GM18951 (cell line): ENCODE measurements around the gene MLEC.
A peak's percentile ranks its signal among the peaks of the same experiment; 100 is the strongest.

Experiments
- POLR2A ChIP-seq: IDR thresholded peaks from 4 replicates; pipeline ENCODE4 v1.6.1; 2011; ENCODE audit warnings: mild to moderate bottlenecking; ENCODE audit not compliant: insufficient read length, insufficient read depth; ENCODE audit errors: extremely low read depth
- in situ Hi-C: fragments of 300-500 bp; cut with MboI; formaldehyde crosslinking; loops from one replicate; pipeline ENCODE4 v1.12.0; 2022; ENCODE audit warnings: low sequenced_read_pairs, mixed read lengths, inconsistent platforms; ENCODE audit not compliant: unreplicated experiment

Gene MLEC, protein sequence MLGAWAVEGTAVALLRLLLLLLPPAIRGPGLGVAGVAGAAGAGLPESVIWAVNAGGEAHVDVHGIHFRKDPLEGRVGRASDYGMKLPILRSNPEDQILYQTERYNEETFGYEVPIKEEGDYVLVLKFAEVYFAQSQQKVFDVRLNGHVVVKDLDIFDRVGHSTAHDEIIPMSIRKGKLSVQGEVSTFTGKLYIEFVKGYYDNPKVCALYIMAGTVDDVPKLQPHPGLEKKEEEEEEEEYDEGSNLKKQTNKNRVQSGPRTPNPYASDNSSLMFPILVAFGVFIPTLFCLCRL

DNA sequence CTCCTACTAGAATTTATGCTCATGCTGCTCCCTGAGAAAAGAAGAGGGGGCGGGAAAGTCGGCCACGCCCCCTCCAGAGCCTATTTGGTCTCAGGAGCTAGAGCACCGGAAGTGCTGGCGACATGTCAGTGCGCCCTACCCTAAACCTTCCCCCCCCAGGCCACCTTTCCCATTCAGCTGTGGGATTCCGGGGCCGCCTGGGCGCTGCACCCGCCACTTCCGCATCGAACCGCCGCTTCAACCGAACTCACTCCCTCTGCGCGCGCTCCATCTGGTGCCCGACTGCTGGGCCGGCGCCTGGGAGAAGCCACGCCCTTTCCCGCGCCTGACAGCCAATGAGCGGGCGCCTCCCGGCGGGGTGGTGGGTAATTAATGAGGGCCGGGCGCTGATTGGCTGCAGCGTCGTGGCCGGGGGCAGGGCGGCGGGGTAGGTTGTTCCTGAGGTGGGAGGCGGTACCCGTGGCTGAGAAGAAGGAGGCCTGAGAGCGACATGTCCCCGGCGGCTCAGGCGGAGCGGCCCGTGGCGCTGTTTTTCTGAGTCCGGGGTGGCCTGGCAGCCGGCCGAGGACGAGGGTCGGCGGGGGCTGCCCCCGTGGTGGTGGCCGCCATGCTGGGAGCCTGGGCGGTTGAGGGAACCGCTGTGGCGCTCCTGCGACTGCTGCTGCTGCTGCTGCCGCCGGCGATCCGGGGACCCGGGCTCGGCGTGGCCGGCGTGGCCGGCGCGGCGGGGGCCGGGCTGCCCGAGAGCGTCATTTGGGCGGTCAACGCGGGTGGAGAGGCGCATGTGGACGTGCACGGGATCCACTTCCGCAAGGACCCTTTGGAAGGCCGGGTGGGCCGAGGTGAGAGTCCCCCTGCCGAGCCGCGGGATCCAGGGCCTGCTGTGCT is at the start of gene MLEC:
Gene MLEC (plus strand): TSS at position 460 of the 888 bp plus-strand sequence. CDS start 148 bp downstream, at position 608.
- in situ Hi-C loops = no loop called here

DNA sequence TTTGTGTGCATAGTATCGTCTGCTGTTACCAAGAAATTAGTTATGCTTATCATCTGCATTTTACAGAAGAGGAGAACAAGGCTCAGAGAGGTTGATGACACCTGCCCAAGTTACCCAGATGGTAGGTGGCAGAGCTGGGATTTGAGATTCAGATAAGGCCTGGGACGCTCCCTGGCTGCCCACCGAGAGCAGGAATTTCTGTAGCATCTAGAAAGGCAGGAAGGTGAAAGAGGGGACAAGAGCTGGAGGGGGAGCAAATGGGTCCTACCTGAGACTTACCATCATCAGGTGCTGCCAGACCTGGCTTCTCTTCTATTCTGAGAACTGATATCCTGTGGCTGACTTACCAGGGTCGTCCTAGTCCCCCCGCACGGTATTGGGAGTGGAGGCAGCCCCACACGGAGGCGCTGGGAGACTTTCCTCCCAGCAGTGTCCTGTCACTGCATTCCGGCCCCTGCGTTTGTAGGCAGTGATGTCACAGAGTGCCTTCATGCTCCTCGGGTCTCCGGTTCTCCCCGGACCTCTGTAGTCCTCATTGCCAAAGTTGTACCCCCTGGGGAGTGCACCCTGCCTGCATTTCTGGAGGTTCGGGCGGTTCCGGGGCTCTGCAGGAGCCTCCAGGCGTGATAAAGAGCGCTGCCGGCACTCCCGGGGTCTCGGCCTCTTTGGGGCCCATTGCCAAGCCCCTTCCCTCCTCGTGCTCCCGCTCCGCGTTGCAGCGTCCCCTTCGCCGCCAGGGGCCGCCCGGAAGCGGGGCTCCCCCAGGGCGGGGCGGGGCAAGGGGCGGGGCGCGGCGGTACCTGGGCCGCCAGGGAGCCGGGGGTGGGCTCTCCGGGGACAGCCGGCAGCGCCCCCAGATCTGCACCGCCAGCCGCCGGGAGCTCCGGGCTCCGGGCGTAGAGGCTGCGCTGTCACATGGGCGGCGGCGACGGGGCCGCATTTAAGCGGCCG is 46.9 kb upstream of the MLEC start, which contains the start of gene CABP1:
Gene CABP1 (plus strand): TSS at position 856 of the 951 bp plus-strand sequence. CDS start 60 bp downstream, at position 916.
- in situ Hi-C loops = loop anchor here (10.0 kb wide), 1 partner anchor 75 kb away; the partner anchor contains the start of gene UNC119B

More for the DNA sequence above, at the start of gene MLEC:
- TF ChIP-seq POLR2A = peak; percentile 88

GRCh38 chr12:120640861-120641833 is 45.8 kb upstream of the MLEC start:
- in situ Hi-C loops = loop anchor here (10.0 kb wide), 1 partner anchor 74 kb away; the partner anchor contains the start of gene UNC119B
- no peak for TF ChIP-seq POLR2A

More for the DNA sequence above, 46.9 kb upstream of the MLEC start, which contains the start of gene CABP1:
- TF ChIP-seq POLR2A = no peak

DNA sequence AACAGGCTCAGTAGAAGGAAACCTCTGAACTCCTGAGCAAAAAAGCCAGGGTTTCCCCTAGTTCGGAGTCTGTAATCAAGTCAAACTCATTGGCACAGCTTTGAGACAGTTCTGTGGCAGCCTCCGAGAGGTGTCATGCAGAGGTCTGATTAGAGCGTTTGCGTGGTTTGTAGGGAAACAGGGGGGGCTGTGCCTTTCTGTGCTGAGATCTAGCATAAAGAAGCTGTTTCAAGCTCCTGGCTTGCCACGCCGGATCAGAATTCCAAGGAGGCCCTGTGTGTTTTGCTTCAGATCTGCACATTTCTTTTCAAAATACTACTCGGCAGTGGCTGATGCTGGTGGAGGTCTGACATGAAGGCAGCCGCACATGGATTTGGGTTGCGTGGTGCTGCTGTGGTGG is 44.8 kb upstream of the MLEC start:
- in situ Hi-C loops = loop anchor here (10.0 kb wide), 1 partner anchor 73 kb away; the partner anchor contains the start of gene UNC119B
- no peak for TF ChIP-seq POLR2A

DNA sequence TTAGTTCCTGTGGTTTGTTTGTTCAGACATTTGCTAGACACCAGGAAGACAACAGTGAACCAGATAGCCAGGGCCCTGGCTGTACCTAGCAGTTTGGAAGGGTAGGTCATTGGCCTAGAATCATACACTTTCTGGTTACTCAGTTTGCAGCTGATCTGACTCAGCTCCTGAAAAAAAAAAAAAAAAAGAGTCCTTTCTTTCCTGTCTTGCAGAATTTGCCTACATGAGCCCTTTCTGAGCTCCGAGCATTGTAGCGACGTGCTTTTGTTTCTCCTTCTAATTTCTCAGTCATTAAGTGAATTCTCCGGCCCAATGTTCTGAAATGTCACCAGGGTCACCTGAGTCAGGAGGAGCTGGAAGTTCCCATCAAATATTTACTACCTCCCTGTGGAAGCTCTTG is 44.1 kb upstream of the MLEC start:
- in situ Hi-C loops = loop anchor here (10.0 kb wide), 1 partner anchor 72 kb away; the partner anchor contains the start of gene UNC119B
- TF ChIP-seq POLR2A = no peak

GRCh38 chr12:120643574-120643973 is 43.4 kb upstream of the MLEC start:
- in situ Hi-C loops = loop anchor here (10.0 kb wide), 1 partner anchor 71 kb away; the partner anchor contains the start of gene UNC119B

GRCh38 chr12:120646044-120646443 is 40.9 kb upstream of the MLEC start:
- TF ChIP-seq POLR2A = no peak
- in situ Hi-C loops = loop anchor here (10.0 kb wide), 1 partner anchor 69 kb away; the partner anchor contains the start of gene UNC119B

More at GRCh38 chr12:120643574-120643973, 43.4 kb upstream of the MLEC start:
- no peak for TF ChIP-seq POLR2A

DNA sequence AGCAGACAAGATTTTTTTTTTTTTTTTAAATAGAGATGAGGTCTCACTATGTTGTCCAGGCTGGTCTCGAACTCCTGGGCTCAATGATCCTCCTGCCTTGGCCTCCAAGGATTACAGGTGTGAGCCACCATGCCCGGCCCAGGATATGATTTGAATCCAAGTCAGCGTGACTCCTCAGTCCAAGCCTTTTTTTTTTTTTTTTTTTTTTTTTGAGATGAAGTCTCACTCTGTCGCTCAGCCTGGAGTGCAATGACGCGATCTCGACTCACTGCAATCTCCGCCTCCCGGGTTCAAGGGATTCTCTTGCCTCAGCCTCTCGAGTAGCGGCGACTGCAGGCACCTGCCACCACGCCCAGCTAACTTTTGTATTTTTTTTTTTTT is 39.6 kb upstream of the MLEC start:
- TF ChIP-seq POLR2A = no peak
- in situ Hi-C loops = loop anchor here (10.0 kb wide), 1 partner anchor 67 kb away; the partner anchor contains the start of gene UNC119B

GRCh38 chr12:120649442-120650232 is 37.3 kb upstream of the MLEC start:
- no peak for TF ChIP-seq POLR2A
- in situ Hi-C loops = loop anchor here (10.0 kb wide), 1 partner anchor 65 kb away; the partner anchor contains the start of gene UNC119B

- in situ Hi-C loops = no loop called here
Measured at GRCh38 chr12:120650233-120650690, 36.7 kb upstream of the MLEC start.

GRCh38 chr12:120651821-120652220 is 35.1 kb upstream of the MLEC start:
- in situ Hi-C loops = no loop called here
- no peak for TF ChIP-seq POLR2A

More at GRCh38 chr12:120650233-120650690, 36.7 kb upstream of the MLEC start:
- TF ChIP-seq POLR2A = no peak
